ENCODE results near the gene UACA. TPM values are rescaled to one million over a fixed set of nuclear protein-coding genes. Genes with fewer than 3 reads are reported as not detected.

UACA gene
- total and polyA plus RNA-seq, 4 donors: 9.2 to 195 (median 37.9) TPM

DNA sequence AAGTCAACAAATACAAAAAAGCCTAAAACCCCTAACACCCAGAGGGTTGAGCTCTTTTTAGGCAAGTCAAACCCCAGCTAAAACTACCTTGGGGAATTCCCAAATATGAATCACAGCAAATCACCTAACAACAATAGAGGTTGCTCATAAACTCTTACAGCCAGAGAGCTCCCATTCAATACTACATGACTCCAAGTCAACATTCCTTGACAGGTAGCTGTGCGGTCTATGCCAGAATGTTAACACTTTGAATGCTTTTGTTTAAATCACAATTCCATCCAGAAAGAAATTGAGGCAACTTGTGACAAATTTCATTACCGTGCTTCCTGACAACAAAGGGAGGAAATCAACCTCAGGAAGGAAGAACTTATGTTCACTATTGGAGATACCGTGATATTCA lies 7.5 kb upstream of the UACA start:
- DNase-seq (no peak), ATAC-seq (ENCODE audit: insufficient read depth, low FRiP score) (no peak)
- WGBS, 2 donors: 50 to 57% methylated on average over 3 of the region's 3 CpGs
- Histone ChIP-seq H3K9me3 (ENCODE audit: control insufficient read depth in 4 of 4, insufficient read depth in 3 of 4, low read length in 3 of 4) (no peaks in the 10 kb centered on the region), H3K36me3 (ENCODE audit: control insufficient read depth in 4 of 4, insufficient read depth in 4 of 4, low read length in 4 of 4) (no peaks in the 10 kb centered on the region), H3K9ac (ENCODE audit: insufficient read depth in 1 of 2, low read length in 2 of 2) (no peak overlapping the region), H3K27ac (ENCODE audit: low read depth in 1 of 2, low read length in 1 of 2) (no peak overlapping the region), H3K4me1 (ENCODE audit: control insufficient read depth in 5 of 5, insufficient read depth in 5 of 5, low read length in 5 of 5) (peaks cover 0 to 6% (median 0%) of the 10 kb centered on the region in 5 donors), H3K4me3 (no peak overlapping the region), H3K27me3 (ENCODE audit: control insufficient read depth in 3 of 3, insufficient read depth in 3 of 3, low read length in 2 of 3) (peaks cover 0 to 15% (median 0%) of the 10 kb centered on the region in 3 donors)
- TF ChIP-seq, protein P1, sequence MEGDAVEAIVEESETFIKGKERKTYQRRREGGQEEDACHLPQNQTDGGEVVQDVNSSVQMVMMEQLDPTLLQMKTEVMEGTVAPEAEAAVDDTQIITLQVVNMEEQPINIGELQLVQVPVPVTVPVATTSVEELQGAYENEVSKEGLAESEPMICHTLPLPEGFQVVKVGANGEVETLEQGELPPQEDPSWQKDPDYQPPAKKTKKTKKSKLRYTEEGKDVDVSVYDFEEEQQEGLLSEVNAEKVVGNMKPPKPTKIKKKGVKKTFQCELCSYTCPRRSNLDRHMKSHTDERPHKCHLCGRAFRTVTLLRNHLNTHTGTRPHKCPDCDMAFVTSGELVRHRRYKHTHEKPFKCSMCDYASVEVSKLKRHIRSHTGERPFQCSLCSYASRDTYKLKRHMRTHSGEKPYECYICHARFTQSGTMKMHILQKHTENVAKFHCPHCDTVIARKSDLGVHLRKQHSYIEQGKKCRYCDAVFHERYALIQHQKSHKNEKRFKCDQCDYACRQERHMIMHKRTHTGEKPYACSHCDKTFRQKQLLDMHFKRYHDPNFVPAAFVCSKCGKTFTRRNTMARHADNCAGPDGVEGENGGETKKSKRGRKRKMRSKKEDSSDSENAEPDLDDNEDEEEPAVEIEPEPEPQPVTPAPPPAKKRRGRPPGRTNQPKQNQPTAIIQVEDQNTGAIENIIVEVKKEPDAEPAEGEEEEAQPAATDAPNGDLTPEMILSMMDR (IDR thresholded peaks at IDR 0.05; ENCODE audit: control extremely low read depth, extremely low read depth): no peak

DNA sequence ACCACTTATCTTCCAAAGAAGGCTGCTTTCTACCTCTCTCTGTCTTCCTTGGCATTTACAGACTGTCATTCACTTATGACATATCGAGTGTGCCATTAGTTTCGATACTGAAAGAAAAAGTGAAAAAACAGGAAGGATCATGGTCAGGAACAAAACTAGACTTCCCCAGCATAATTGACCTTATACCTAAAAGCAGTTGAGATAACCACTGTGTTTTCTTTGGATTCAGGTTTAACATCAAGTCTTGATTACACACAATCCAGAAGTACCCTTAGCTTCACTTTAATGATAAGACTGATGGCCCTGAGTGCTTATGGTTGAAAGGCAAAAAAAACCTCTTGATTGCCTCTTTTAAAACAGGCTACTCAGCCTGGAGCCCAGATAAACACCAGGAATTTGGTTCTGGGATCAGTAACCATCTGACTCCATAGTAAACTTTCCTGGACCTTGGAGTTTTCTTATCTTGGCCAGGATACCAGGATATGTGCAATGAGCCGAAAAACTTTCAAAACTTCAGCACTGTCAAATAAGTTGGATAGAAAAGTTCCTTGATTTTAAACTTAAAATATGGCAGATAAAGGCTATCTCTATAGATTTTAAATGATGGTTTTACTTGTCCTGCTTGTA lies 5.0 kb upstream of the UACA start:
- WGBS, 2 donors: 31 to 37% methylated on average over 3 of the region's 3 CpGs
- no peak for DNase-seq
- no peak for ATAC-seq (ENCODE audit: insufficient read depth, low FRiP score)
- Histone ChIP-seq H3K4me3 (no peak overlapping the region), H3K9ac (ENCODE audit: insufficient read depth in 1 of 2, low read length in 2 of 2) (no peak overlapping the region), H3K4me1 (ENCODE audit: control insufficient read depth in 5 of 5, insufficient read depth in 5 of 5, low read length in 5 of 5) (peaks cover 0 to 13% (median 4%) of the 10 kb centered on the region in 5 donors), H3K27ac (ENCODE audit: low read depth in 1 of 2, low read length in 1 of 2) (no peak overlapping the region), H3K9me3 (ENCODE audit: control insufficient read depth in 4 of 4, insufficient read depth in 3 of 4, low read length in 3 of 4) (no peaks in the 10 kb centered on the region), H3K27me3 (ENCODE audit: control insufficient read depth in 3 of 3, insufficient read depth in 3 of 3, low read length in 2 of 3) (peaks cover 0 to 11% (median 0%) of the 10 kb centered on the region in 3 donors), H3K36me3 (ENCODE audit: control insufficient read depth in 4 of 4, insufficient read depth in 4 of 4, low read length in 4 of 4) (no peaks in the 10 kb centered on the region)
- TF ChIP-seq, protein P1 (IDR thresholded peaks at IDR 0.05; ENCODE audit: control extremely low read depth, extremely low read depth): no peak

DNA sequence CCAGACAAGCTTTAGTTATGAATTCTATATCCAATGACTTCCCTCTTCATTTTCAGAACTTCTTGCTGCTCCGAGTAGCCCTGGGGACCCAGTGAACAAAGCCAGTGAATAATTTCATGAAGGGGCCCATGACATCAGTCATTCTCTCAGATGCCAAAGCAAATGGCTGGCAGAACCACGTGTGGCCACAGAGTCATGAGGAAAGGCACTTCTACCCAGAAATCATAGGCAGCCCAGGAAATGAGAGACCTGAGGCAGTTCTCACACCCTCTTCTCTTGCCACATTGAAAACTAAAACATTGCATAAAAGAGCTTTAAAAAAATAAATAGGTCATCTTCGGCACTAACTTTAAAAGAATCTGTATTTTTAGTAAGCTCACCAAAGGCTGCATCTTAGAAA lies 4.3 kb upstream of the UACA start:
- no peak for ATAC-seq (ENCODE audit: insufficient read depth, low FRiP score)
- WGBS, 2 donors: 58 to 74% methylated on average over 3 of the region's 3 CpGs
- Histone ChIP-seq H3K36me3 (ENCODE audit: control insufficient read depth in 4 of 4, insufficient read depth in 4 of 4, low read length in 4 of 4) (no peaks in the 10 kb centered on the region), H3K27ac (ENCODE audit: low read depth in 1 of 2, low read length in 1 of 2) (no peak overlapping the region), H3K9ac (ENCODE audit: insufficient read depth in 1 of 2, low read length in 2 of 2) (no peak overlapping the region), H3K4me1 (ENCODE audit: control insufficient read depth in 5 of 5, insufficient read depth in 5 of 5, low read length in 5 of 5) (peaks cover 0 to 13% (median 4%) of the 10 kb centered on the region in 5 donors), H3K27me3 (ENCODE audit: control insufficient read depth in 3 of 3, insufficient read depth in 3 of 3, low read length in 2 of 3) (peaks cover 0 to 6% (median 0%) of the 10 kb centered on the region in 3 donors), H3K4me3 (no peak overlapping the region), H3K9me3 (ENCODE audit: control insufficient read depth in 4 of 4, insufficient read depth in 3 of 4, low read length in 3 of 4) (no peaks in the 10 kb centered on the region)
- no peak for DNase-seq
- TF ChIP-seq, protein P1 (IDR thresholded peaks at IDR 0.05; ENCODE audit: control extremely low read depth, extremely low read depth): no peak

DNA sequence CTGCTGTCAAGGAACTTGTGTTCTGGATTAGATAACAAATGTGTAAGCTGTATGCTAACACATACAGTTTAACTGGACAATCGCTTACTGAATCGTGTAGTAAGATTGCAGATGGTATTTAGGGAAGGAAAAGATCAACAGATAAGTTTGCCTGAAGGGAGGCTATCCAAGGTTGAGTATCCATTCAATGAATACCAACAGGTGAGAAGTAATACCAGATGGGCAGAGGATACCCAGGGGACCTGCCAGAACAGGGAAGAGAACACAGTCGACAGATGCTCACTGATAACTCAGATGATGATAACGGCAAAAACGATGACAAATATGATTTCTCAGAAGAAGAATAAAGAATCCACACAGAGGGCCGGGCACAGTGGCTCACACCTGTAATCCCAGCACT lies 3.2 kb upstream of the UACA start:
- peaks cover 0 to 14% (median 6%) of the 10 kb centered on the region in 5 donors for H3K4me1 ChIP-seq (ENCODE audit: control insufficient read depth in 5 of 5, insufficient read depth in 5 of 5, low read length in 5 of 5)
- H3K27me3 ChIP-seq (ENCODE audit: control insufficient read depth in 3 of 3, insufficient read depth in 3 of 3, low read length in 2 of 3): peaks cover 0 to 6% (median 0%) of the 10 kb centered on the region in 3 donors
- no peaks in the 10 kb centered on the region for H3K36me3 ChIP-seq (ENCODE audit: control insufficient read depth in 4 of 4, insufficient read depth in 4 of 4, low read length in 4 of 4)
- H3K9me3 ChIP-seq (ENCODE audit: control insufficient read depth in 4 of 4, insufficient read depth in 3 of 4, low read length in 3 of 4): no peaks in the 10 kb centered on the region
- H3K27ac ChIP-seq (ENCODE audit: low read depth in 1 of 2, low read length in 1 of 2): no peak overlapping the region
- H3K4me3 ChIP-seq: no peak overlapping the region
- H3K9ac ChIP-seq (ENCODE audit: insufficient read depth in 1 of 2, low read length in 2 of 2): no peak overlapping the region
- ATAC-seq (ENCODE audit: insufficient read depth, low FRiP score): no peak
- no peak for DNase-seq
- WGBS, 2 donors: 80 to 91% methylated on average over 6 of the region's 6 CpGs
- TF ChIP-seq, protein P1 (IDR thresholded peaks at IDR 0.05; ENCODE audit: control extremely low read depth, extremely low read depth): no peak

Data from lung (tissue), 12 donors.